Activated naive CD8-positive, alpha-beta T cell treated with anti-CD3 and anti-CD28 coated beads, Interleukin-2, amount 50 U/mL, for 24 hours (primary cell): ENCODE results near the gene LGR4.

Experiments used
- ATAC-seq: fragments of 150-1000 bp; cut with Tn5 transposase; one replicate; pipeline ENCODE4 v1.10.0; 2021
- DNase-seq: peaks from one replicate; pipeline ENCODE4 v3.0.0; 2021
- H3K27ac Mint-ChIP-seq: one replicate; pipeline ENCODE4 v1.8.0; 2021; ENCODE audit warnings: mild to moderate bottlenecking, mixed read lengths
- H3K27me3 Mint-ChIP-seq: one replicate; pipeline ENCODE4 v1.8.0; 2021; ENCODE audit warnings: mixed read lengths
- H3K36me3 Mint-ChIP-seq: one replicate; pipeline ENCODE4 v1.8.0; 2021; ENCODE audit warnings: low read depth, mixed read lengths
- H3K4me1 Mint-ChIP-seq: one replicate; pipeline ENCODE4 v1.8.0; 2021; ENCODE audit warnings: mixed read lengths
- H3K4me3 Mint-ChIP-seq: one replicate; pipeline ENCODE4 v1.8.0; 2021; ENCODE audit warnings: mild to moderate bottlenecking, moderate library complexity, mixed read lengths
- H3K9me3 Mint-ChIP-seq: one replicate; pipeline ENCODE4 v1.8.0; 2021; ENCODE audit warnings: mixed read lengths

Gene LGR4

GRCh38 chr11:27416568-27417176 lies 55.9 kb downstream of the LGR4 start:
- DNase-seq, result no peak
- no peaks in the 10 kb centered on the region for H3K9me3 Mint-ChIP-seq
- H3K27ac Mint-ChIP-seq, result no peak overlapping the region
- no peak for ATAC-seq
- H3K36me3 Mint-ChIP-seq, result no peaks in the 10 kb centered on the region
- H3K4me1 Mint-ChIP-seq, result no peaks in the 10 kb centered on the region
- H3K4me3 Mint-ChIP-seq, result no peak overlapping the region
- H3K27me3 Mint-ChIP-seq, result no peaks in the 10 kb centered on the region

GRCh38 chr11:27414644-27415043 lies 57.9 kb downstream of the LGR4 start:
- H3K9me3 Mint-ChIP-seq, result no peaks in the 10 kb centered on the region
- H3K4me1 Mint-ChIP-seq, result no peaks in the 10 kb centered on the region
- H3K27me3 Mint-ChIP-seq, result no peaks in the 10 kb centered on the region

GRCh38 chr11:27413218-27413617 lies 59.4 kb downstream of the LGR4 start:
- H3K27me3 Mint-ChIP-seq, result no peaks in the 10 kb centered on the region
- H3K4me3 Mint-ChIP-seq, result no peak overlapping the region
- no peak for ATAC-seq
- H3K4me1 Mint-ChIP-seq, result no peaks in the 10 kb centered on the region
- H3K9me3 Mint-ChIP-seq, result no peaks in the 10 kb centered on the region
- H3K27ac Mint-ChIP-seq, result no peak overlapping the region
- DNase-seq, result no peak
- no peaks in the 10 kb centered on the region for H3K36me3 Mint-ChIP-seq

More at GRCh38 chr11:27414644-27415043, 57.9 kb downstream of the LGR4 start:
- no peaks in the 10 kb centered on the region for H3K36me3 Mint-ChIP-seq
- no peak overlapping the region for H3K4me3 Mint-ChIP-seq
- DNase-seq (no peak), ATAC-seq (no peak)
- H3K27ac Mint-ChIP-seq, result no peak overlapping the region

- no peak for DNase-seq
- no peak for ATAC-seq
- no peaks in the 10 kb centered on the region for H3K36me3 Mint-ChIP-seq
- H3K27ac Mint-ChIP-seq, result no peak overlapping the region
- H3K27me3 Mint-ChIP-seq, result no peaks in the 10 kb centered on the region
- H3K4me3 Mint-ChIP-seq, result no peak overlapping the region
- H3K9me3 Mint-ChIP-seq, result no peaks in the 10 kb centered on the region
- no peaks in the 10 kb centered on the region for H3K4me1 Mint-ChIP-seq
Measured at GRCh38 chr11:27412192-27412691, 60.3 kb downstream of the LGR4 start.

GRCh38 chr11:27411328-27411727 lies 61.3 kb downstream of the LGR4 start:
- no peaks in the 10 kb centered on the region for H3K36me3 Mint-ChIP-seq
- DNase-seq (no peak), ATAC-seq (no peak)
- H3K27me3 Mint-ChIP-seq, result no peaks in the 10 kb centered on the region
- H3K4me1 Mint-ChIP-seq, result no peaks in the 10 kb centered on the region
- no peak overlapping the region for H3K27ac Mint-ChIP-seq
- no peak overlapping the region for H3K4me3 Mint-ChIP-seq
- H3K9me3 Mint-ChIP-seq, result no peaks in the 10 kb centered on the region

- ATAC-seq, result no peak
- DNase-seq, result no peak
- Mint-ChIP-seq H3K4me1 (no peaks in the 10 kb centered on the region), H3K27ac (no peak overlapping the region), H3K27me3 (no peaks in the 10 kb centered on the region), H3K4me3 (no peak overlapping the region), H3K9me3 (no peaks in the 10 kb centered on the region), H3K36me3 (no peaks in the 10 kb centered on the region)
Measured at GRCh38 chr11:27410272-27410671, 62.3 kb downstream of the LGR4 start.

GRCh38 chr11:27409742-27410141 lies 62.8 kb downstream of the LGR4 start:
- Mint-ChIP-seq H3K9me3 (no peaks in the 10 kb centered on the region), H3K27me3 (no peaks in the 10 kb centered on the region), H3K4me3 (no peak overlapping the region), H3K36me3 (no peaks in the 10 kb centered on the region), H3K27ac (no peak overlapping the region), H3K4me1 (no peaks in the 10 kb centered on the region)
- DNase-seq (no peak), ATAC-seq (no peak)

- ATAC-seq, result no peak
Measured at GRCh38 chr11:27409049-27409448, 63.5 kb downstream of the LGR4 start.

GRCh38 chr11:27408246-27408800 lies 64.3 kb downstream of the LGR4 start:
- DNase-seq, result no peak
- H3K27me3 Mint-ChIP-seq, result no peaks in the 10 kb centered on the region

More at GRCh38 chr11:27409049-27409448, 63.5 kb downstream of the LGR4 start:
- DNase-seq, result no peak
- Mint-ChIP-seq H3K36me3 (no peaks in the 10 kb centered on the region), H3K4me3 (no peak overlapping the region), H3K9me3 (no peaks in the 10 kb centered on the region), H3K27ac (no peak overlapping the region), H3K4me1 (no peaks in the 10 kb centered on the region), H3K27me3 (no peaks in the 10 kb centered on the region)

GRCh38 chr11:27406498-27407354 lies 65.9 kb downstream of the LGR4 start:
- no peaks in the 10 kb centered on the region for H3K27me3 Mint-ChIP-seq
- DNase-seq (no peak), ATAC-seq (no peak)
- no peaks in the 10 kb centered on the region for H3K36me3 Mint-ChIP-seq
- no peak overlapping the region for H3K4me3 Mint-ChIP-seq
- H3K4me1 Mint-ChIP-seq, result no peaks in the 10 kb centered on the region
- H3K9me3 Mint-ChIP-seq, result no peaks in the 10 kb centered on the region
- H3K27ac Mint-ChIP-seq, result no peak overlapping the region

More at GRCh38 chr11:27408246-27408800, 64.3 kb downstream of the LGR4 start:
- Mint-ChIP-seq H3K4me1 (no peaks in the 10 kb centered on the region), H3K4me3 (no peak overlapping the region), H3K36me3 (no peaks in the 10 kb centered on the region), H3K9me3 (no peaks in the 10 kb centered on the region), H3K27ac (no peak overlapping the region)
- no peak for ATAC-seq

DNA sequence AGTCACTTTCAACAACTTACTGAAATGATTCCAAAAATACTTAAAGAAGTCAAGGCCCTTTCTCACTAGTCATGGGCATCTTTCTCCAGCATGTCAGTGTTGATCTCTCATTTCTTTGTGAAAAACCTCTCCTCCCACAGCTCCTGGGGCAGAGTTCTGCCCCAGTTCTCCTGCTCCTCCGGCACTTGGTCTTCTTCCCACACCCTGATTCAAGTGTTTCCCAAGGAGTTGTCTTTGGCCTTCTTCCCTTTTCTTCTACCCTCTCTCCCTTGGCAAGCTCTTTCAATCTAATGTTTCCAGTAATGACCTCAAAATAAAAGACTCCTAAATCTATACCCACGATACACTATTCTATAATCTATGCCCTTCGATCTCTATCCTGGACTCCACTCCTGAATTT lies 67.5 kb downstream of the LGR4 start:
- DNase-seq (no peak), ATAC-seq (no peak)
- H3K4me1 Mint-ChIP-seq, result no peaks in the 10 kb centered on the region
- H3K9me3 Mint-ChIP-seq, result no peaks in the 10 kb centered on the region
- no peaks in the 10 kb centered on the region for H3K36me3 Mint-ChIP-seq
- no peak overlapping the region for H3K4me3 Mint-ChIP-seq
- no peak overlapping the region for H3K27ac Mint-ChIP-seq
- no peaks in the 10 kb centered on the region for H3K27me3 Mint-ChIP-seq

DNA sequence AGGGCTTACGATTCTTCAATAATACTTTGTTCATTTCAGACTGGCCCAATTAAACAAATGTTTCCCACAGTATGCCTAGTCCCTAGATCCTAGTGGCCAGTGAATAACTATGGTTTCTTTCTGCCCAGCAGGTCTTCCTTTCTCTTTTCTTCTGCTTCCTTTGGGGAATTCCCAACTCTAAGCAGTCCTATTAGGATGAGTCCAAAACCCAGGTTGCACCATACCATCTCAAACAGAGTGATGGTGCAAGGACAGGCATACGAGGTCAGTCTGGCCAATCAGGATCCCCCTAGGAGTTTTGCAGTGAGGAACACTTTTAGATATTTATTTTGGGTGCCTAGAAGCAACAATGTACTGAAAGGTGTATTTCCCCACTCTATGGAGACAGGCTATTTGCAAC lies 68.2 kb downstream of the LGR4 start:
- Mint-ChIP-seq H3K36me3 (no peaks in the 10 kb centered on the region), H3K27me3 (no peaks in the 10 kb centered on the region), H3K4me1 (no peaks in the 10 kb centered on the region), H3K9me3 (no peaks in the 10 kb centered on the region), H3K27ac (no peak overlapping the region), H3K4me3 (no peak overlapping the region)
- ATAC-seq (no peak), DNase-seq (no peak)

- H3K4me3 Mint-ChIP-seq, result no peak overlapping the region
- no peaks in the 10 kb centered on the region for H3K4me1 Mint-ChIP-seq
- no peak for DNase-seq
- H3K9me3 Mint-ChIP-seq, result no peaks in the 10 kb centered on the region
- ATAC-seq, result no peak
- no peaks in the 10 kb centered on the region for H3K36me3 Mint-ChIP-seq
- no peaks in the 10 kb centered on the region for H3K27me3 Mint-ChIP-seq
- H3K27ac Mint-ChIP-seq, result no peak overlapping the region
Measured at GRCh38 chr11:27403195-27403594, 69.4 kb downstream of the LGR4 start.

DNA sequence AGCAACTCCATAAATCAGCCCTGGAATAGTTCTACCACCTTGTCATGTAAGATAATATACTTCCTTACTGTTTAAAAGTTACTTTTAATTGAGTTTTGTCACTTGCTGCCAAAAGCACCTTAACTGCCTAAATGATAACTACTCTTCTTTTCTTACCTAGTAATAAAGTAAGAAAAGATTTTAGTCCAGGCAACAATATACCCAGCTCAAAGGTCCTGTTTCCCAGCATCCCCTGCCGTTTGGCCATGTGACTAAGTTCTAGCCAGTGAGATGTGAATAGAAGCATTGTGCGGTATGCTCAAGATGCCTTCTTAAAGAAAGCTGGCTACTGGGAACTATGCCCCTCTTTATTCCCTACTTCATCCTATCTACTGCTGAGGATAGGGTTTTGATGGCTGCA lies 70.1 kb downstream of the LGR4 start:
- Mint-ChIP-seq H3K27ac (no peak overlapping the region), H3K27me3 (no peaks in the 10 kb centered on the region), H3K9me3 (no peaks in the 10 kb centered on the region), H3K4me1 (no peaks in the 10 kb centered on the region), H3K36me3 (no peaks in the 10 kb centered on the region), H3K4me3 (no peak overlapping the region)
- ATAC-seq (no peak), DNase-seq (no peak)

- ATAC-seq, result no peak
Measured at GRCh38 chr11:27401833-27402316, 70.7 kb downstream of the LGR4 start.

More at GRCh38 chr11:27401833-27402316, 70.7 kb downstream of the LGR4 start:
- Mint-ChIP-seq H3K36me3 (no peaks in the 10 kb centered on the region), H3K27ac (no peak overlapping the region), H3K4me3 (no peak overlapping the region), H3K4me1 (no peaks in the 10 kb centered on the region), H3K27me3 (no peaks in the 10 kb centered on the region), H3K9me3 (no peaks in the 10 kb centered on the region)
- no peak for DNase-seq
